ENCODE results near the gene SHISA9.

SHISA9 gene

DNA sequence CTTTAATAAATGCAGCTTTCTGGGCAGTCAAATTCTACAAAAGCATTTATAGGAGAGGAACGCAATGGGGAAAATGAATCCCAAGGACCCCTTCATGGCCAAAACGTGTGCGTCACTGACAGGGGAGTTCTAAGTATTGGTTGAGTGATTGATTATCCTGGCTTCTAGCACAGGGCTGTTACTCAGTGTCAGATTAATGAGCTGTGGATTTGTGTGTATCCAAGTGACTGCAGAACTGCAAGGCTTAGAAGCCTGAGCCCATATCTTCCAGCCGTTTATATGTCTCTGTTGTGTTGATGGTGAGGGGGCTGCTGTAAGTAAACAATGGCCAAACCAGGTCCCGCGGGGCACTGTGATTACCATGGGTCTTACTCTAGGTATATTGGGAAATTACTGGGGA is 129.4 kb downstream of the SHISA9 start:
- DNase-seq: no peak

DNA sequence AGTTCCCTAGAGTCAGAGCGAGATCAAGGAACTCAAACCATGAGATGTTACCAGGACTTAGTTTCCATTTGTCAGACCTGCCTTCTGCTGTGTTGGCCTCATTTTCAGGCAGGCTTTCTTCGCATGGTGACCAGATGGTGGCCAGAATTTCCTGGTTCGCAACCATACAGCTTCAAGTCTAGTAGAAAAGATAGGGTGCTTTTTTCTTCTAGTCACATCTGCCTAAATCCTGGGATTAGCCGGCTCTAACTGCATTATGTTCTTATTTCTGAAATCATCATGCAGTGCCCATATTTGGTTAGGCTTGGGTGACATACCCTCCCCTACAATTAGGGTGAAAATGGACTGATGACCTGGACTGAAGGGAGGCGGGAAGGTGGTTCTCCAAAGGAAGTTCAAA is 131.5 kb downstream of the SHISA9 start:
- no peak for DNase-seq

DNA sequence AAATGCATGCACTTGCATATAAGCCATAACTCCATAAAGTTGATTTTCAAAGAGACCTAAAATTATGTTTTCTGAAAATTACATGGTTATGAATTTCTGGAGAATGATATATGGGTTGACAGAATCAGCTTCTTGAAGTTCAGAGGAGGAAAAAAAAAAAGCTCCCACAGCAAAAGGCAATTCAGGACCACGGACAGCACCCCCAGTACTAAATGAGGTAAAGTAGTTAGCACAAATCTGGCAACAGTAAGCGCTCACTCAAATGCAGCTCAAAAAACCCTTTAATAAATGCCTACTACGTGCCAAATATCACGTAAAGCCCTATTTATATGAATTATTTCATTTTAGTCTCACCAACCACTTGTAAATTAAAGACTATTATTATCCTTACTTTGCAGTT is 135.2 kb downstream of the SHISA9 start:
- no peak for DNase-seq

DNA sequence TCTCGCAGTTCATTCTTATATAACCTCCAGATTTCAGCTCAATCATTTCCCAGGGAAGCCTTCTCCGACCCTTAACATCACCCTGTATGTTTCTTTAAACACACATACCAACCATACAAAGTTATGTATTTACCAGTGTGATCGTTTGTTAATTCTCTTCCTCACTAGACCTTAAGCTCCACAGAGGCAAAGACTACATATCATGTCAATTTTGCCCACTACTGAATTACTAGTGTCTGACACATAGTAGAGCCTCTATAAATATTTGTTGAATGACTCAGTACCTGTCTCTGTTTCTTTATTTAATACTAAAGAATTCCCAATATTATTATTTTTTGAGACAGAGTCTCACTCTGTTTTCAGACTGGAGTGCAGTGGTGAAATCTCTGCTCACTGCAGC is 137.2 kb downstream of the SHISA9 start:
- no peak for DNase-seq

DNA sequence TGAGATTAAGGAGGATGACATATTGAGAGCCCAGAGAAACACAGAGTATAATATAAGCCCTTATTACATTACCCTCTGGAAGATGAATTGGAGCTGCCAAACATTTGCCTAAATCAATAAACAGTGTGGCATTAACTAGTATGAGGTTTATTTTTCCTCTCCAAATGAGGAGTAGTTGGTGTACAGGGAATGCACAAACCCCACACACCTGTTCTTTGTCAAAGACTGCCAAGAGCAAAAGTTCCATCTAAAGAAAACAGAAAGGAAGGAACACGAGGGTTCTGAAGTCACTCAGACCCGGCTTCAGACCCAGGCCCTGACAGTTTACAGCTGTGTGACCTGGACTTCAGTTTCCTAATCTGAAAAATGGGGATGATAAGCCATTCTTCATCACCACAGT is 138.1 kb downstream of the SHISA9 start:
- no peak for DNase-seq

- no peak for DNase-seq
Measured at GRCh38 chr16:13041180-13041579, 139.8 kb downstream of the SHISA9 start.

DNA sequence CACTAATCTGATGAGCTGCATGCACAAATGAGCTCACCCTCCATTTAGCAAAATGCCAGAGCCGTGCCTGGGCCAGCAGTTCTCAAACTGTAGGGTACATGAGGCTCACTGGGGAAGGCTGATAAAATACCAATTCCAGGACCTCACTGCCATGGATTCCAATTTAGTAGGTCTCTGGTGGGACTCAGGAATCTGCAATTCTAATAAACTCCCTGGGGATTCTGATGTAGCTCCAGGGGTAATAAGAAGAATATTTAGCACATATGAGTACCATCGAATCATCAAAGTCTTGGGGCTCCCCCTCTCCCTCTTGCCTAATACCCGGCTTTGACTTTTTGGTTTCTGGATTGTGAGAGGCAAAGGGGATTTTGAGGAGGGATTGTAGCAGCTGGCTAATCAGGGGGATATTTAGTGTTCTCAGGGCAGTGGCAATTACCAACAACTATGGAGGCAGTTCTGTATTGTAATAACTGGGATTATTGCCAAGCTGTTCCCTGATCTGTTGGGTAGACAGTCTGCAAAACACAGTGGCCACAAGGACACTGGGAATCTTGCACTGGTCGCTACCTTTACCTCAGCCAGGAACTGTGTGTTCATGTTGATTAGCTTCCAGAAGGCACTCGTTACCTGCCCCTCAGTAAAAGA is 140.4 kb downstream of the SHISA9 start:
- DNase-seq: peak in 1 of 14 donors; percentile 1

DNA sequence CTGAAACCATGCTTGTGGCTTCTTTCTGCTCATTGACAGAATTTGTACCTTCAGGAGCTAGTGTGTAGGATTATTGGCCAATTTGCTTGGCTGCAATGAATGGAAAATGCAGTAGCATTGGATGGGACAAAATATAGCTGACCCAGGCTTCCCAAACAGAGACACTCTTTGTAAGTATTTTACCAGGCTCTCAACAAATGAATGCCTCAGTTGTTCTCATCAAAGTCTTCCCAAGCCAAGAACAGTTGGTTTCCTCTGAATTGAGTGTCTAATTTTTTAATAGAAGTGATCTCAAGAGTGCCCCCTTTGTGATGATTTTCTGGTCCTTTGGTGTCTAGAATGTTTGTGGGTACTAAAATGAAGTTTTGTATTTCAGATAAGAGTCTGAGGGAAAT is 140.9 kb downstream of the SHISA9 start:
- peak in 1 of 14 donors; percentile 1 for DNase-seq

GRCh38 chr16:13046061-13046821 is 144.8 kb downstream of the SHISA9 start:
- DNase-seq: no peak

DNA sequence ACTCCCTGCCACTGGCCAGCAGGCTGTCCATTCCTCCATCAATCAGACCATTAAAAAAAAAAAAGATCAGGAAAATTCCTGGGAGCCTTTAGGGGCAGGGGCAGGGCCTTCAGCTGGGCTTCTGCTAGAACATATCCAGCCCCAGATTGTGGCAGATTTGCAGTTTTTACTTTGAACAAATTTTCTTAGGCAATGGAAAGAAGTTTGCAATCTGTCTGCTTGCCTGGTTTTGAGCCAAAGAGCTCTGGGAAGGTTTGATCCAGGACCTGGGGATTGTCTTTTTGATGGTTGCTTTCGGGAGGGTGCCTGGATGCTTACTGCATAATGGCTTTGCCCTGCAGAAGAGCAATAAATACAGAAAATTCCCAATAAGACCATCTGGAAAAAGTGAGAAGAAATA is 145.9 kb downstream of the SHISA9 start:
- DNase-seq: no peak

DNA sequence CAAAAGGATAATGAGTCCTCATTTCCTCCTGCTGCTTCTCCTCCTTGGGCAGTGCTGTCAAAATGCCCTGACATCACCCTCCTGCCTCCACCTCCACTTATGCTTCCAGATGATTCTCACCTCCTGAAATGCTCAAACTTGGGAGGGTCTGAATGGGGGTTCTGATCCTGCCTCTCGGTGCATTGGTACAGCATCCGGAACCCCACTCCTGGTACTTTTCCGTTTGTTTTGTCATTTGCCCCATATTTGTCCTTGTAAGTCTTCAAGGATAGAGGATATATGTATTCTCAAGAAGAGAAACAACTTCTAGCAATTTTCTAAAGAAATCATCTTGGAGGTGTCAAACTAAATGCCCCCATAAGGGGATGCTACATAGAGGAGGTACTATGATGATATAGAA is 148.3 kb downstream of the SHISA9 start:
- DNase-seq: no peak

DNA sequence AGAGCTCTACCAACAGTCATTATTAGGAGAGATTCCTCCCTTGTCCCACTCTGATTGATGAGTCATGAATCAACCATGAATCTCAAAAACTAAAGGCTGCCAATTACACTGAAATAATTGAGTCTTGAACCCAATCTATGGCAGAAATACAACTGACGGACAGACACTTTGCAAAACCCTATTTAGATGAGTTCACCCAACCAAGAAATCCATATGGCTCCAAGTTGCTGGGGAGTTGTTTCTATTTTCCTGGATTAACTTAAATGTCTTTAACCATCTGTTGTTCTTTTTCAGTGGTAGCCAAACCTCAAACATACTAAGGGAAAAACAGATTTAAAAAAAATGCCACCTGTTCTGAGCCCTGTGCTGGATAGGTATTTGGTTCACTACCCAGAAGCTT is 151.0 kb downstream of the SHISA9 start:
- DNase-seq: no peak

- no peak for DNase-seq
Measured at GRCh38 chr16:13055480-13055879, 154.1 kb downstream of the SHISA9 start.

GRCh38 chr16:13056607-13057006 is 155.2 kb downstream of the SHISA9 start:
- no peak for DNase-seq

- no peak for DNase-seq
Measured at GRCh38 chr16:13060932-13061331, 159.5 kb downstream of the SHISA9 start.

- DNase-seq: no peak
Measured at GRCh38 chr16:13061691-13062090, 160.3 kb downstream of the SHISA9 start.

DNA sequence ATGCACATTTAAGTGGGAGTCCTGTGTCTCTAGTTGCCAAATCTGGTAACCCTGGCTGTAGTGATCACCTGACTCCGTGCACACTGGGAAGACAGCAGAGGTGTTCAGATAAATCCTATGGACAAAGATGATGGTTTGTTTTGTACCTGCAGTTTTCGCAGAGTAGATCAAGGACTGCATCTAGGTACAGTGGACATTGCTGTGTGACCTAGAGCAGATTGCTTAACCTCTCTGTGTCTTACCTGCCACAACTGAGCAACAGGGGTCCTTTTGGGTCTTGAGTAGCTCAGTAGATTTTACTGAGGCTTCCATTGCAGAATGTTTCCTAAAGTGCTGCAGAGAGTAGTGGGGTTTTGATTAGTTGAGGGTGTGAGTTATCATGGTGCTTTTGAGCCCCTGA is 160.8 kb downstream of the SHISA9 start:
- no peak for DNase-seq

DNA sequence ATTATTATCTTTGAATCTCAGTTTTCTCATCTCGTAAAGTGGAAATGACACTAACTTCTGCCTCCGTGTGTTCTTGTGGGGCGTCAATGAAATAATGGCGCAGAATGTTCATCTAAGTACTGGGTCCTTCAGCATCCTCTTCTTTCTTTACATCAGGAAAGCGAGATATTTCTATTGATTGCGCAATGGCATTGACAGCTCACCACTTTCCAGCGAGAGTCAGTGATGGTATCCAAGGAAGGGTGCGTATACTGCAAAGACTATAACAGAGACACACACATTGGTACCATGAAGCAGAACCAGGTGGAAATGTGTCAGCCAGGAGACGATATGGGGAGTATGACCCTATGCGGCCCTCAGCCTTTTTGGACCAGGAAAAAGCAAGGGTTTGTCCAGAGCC is 162.1 kb downstream of the SHISA9 start:
- DNase-seq: no peak

DNA sequence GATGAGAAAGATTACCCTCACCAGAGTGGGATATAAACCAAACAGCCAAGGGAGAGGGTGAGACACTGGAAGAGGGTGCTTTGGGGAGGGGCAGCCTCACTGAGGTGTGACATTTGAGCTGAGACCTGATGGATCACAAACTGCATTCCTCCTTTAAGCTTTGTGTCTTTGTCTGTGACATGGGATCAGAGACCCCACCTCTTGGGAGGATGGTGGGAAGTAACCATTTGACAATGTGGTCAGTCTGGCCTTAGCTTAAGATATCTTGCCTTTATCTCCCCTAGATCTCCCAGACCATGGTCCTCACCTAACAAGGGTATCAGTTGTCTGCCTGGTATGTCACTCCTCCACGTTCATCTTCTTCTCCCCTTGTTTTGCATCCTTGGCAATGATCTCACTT is 163.4 kb downstream of the SHISA9 start:
- DNase-seq: no peak

- no peak for DNase-seq
Measured at GRCh38 chr16:13067648-13068047, 166.2 kb downstream of the SHISA9 start.

- no peak for DNase-seq
Measured at GRCh38 chr16:13068912-13069583, 167.7 kb downstream of the SHISA9 start.

- peak in 7 of 14 donors; percentile 0 to 43 (median 20) for DNase-seq
Measured at GRCh38 chr16:13070268-13070667, 168.9 kb downstream of the SHISA9 start.

GRCh38 chr16:13076878-13077277 is 175.5 kb downstream of the SHISA9 start:
- DNase-seq: no peak

- DNase-seq: no peak
Measured at GRCh38 chr16:13077816-13078215, 176.4 kb downstream of the SHISA9 start.
